HCT116 (cell line): ENCODE measurements around the gene WDR26.

Source experiments
- CTCF ChIP-seq, 3 experiments: fragments of 200-600 bp in 1 of 3; sonication (generic) in 1 of 3; IDR thresholded peaks in 2 of 3; conservative IDR thresholded peaks in 1 of 3; 2 replicates each; pipeline ENCODE4 v1.5.1; 2012 to 2017; ENCODE audit warnings: low read depth in 2 of 3, low read length in 2 of 3, antibody characterized with exemption in 1 of 3, borderline replicate concordance in 1 of 3, control low read depth in 1 of 3, mild to moderate bottlenecking in 1 of 3, mixed read lengths in 1 of 3, mixed run types in 1 of 3, moderate library complexity in 1 of 3; ENCODE audit not compliant: insufficient read depth in 1 of 3
- EZH2 ChIP-seq: fragments of 200-600 bp; sonication (generic); IDR thresholded peaks from 2 replicates; pipeline ENCODE4 v1.6.1; 2017; ENCODE audit warnings: antibody characterized with exemption, mixed run types
- EZH2phosphoT487 ChIP-seq: fragments of 200-600 bp; IDR thresholded peaks from 2 replicates; pipeline ENCODE4 v1.6.1; 2018; ENCODE audit warnings: antibody characterized with exemption, borderline replicate concordance
- REST ChIP-seq: IDR thresholded peaks from 2 replicates; pipeline ENCODE4 v1.6.1; 2012; ENCODE audit warnings: low read depth
- SP1 ChIP-seq: IDR thresholded peaks from 2 replicates; pipeline ENCODE4 v1.6.1; 2012; ENCODE audit warnings: low read depth
- YY1 ChIP-seq: IDR thresholded peaks from 2 replicates; pipeline ENCODE4 v1.6.1; 2011; ENCODE audit warnings: low read length, low read depth, moderate library complexity, mild to moderate bottlenecking; ENCODE audit not compliant: insufficient replicate concordance; ENCODE audit errors: extremely low read depth
- ZNF274 ChIP-seq: fragments of 200-500 bp; sonication (Bioruptor generic); IDR thresholded peaks from 2 replicates; pipeline ENCODE4 v1.6.1; 2014; ENCODE audit warnings: mild to moderate bottlenecking, low read depth, low read length, inconsistent platforms

GRCh38 chr1:224433701-224434672 lies 610 bp downstream of the WDR26 start:
- TF ChIP-seq EZH2phosphoT487 (no peak), EZH2 (no peak), CTCF (IDR thresholded peaks at IDR 0.05 in 2 of 3, conservative IDR thresholded peaks at IDR 0.05 in 1 of 3; ENCODE audit: borderline replicate concordance in 1 of 3, insufficient read depth in 1 of 3, low read depth in 2 of 3, low read length in 2 of 3) (no peak), YY1 (no peak), ZNF274 (no peak), REST (no peak), SP1 (no peak)
